HepG2 (cell line): ENCODE measurements around the gene PLEKHH1.

Source experiments
- CTCF ChIP-seq: sonication (generic); formaldehyde crosslinking; IDR thresholded peaks from 2 replicates; pipeline ENCODE4 v1.5.0; 2020; ENCODE audit warnings: mild to moderate bottlenecking, missing genetic modification reagents, moderate library complexity
- MXI1 ChIP-seq: IDR thresholded peaks from 3 replicates; pipeline ENCODE4 v1.6.1; 2012; ENCODE audit warnings: low read depth, low read length, inconsistent platforms, borderline replicate concordance
- RBM39 ChIP-seq: fragments of 200-400 bp; formaldehyde crosslinking; IDR thresholded peaks from one replicate; pipeline ENCODE4 v1.6.1; 2018; ENCODE audit warnings: antibody characterized with exemption, mild to moderate bottlenecking, low read depth, low read length; ENCODE audit not compliant: poor library complexity, severe bottlenecking
- TBL1XR1 ChIP-seq: fragments of 150-350 bp; IDR thresholded peaks from 2 replicates; pipeline ENCODE4 v1.6.1; 2014; ENCODE audit warnings: borderline replicate concordance, low read length; ENCODE audit not compliant: partially characterized antibody
- ZFY ChIP-seq: sonication (generic); formaldehyde crosslinking; IDR thresholded peaks from 2 replicates; pipeline ENCODE4 v1.4.0; 2020; ENCODE audit warnings: missing genetic modification reagents
- ZNF143 ChIP-seq: sonication (generic); formaldehyde crosslinking; IDR thresholded peaks from 2 replicates; pipeline ENCODE4 v1.4.0; 2020; ENCODE audit warnings: missing genetic modification reagents
- TF ChIP-seq, protein P1 (sequence below): sonication (generic); formaldehyde crosslinking; IDR thresholded peaks from 2 replicates; pipeline ENCODE4 v1.4.0; 2020; ENCODE audit warnings: missing genetic modification reagents, borderline replicate concordance
- TF ChIP-seq, protein P2 (sequence below): sonication (generic); formaldehyde crosslinking; IDR thresholded peaks from 2 replicates; pipeline ENCODE4 v1.4.0; 2020; ENCODE audit warnings: missing genetic modification reagents

DNA sequence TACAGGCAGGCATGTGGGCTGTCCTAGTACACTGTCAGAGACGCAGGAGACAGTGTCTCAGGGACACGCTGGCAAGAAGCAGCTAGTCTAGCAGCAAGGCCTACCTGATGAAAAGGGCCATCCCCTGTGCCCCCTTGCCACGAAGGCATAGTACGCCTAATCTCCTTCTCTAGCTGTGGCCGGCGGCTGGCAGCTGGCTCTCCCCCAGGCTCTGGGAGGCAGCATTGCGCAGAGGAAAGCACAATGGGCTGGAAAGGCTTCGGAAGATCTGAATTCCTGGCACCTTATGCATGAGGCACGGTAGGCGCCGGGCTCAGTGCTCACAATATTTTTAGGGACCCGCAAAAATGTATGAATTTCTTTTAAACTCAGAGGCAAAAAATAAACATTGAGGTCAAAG lies 16.0 kb upstream of the PLEKHH1 start:
- TF ChIP-seq RBM39 (no peak), CTCF (CRISPR knock-in tag) (peak; percentile 60), ZFY (no peak), TBL1XR1 (no peak), ZNF143 (no peak), MXI1 (no peak)
- TF ChIP-seq, protein P1, sequence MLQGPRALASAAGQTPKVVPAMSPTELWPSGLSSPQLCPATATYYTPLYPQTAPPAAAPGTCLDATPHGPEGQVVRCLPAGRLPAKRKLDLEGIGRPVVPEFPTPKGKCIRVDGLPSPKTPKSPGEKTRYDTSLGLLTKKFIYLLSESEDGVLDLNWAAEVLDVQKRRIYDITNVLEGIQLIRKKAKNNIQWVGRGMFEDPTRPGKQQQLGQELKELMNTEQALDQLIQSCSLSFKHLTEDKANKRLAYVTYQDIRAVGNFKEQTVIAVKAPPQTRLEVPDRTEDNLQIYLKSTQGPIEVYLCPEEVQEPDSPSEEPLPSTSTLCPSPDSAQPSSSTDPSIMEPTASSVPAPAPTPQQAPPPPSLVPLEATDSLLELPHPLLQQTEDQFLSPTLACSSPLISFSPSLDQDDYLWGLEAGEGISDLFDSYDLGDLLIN (CRISPR knock-in tag), result no peak
- TF ChIP-seq, protein P2, sequence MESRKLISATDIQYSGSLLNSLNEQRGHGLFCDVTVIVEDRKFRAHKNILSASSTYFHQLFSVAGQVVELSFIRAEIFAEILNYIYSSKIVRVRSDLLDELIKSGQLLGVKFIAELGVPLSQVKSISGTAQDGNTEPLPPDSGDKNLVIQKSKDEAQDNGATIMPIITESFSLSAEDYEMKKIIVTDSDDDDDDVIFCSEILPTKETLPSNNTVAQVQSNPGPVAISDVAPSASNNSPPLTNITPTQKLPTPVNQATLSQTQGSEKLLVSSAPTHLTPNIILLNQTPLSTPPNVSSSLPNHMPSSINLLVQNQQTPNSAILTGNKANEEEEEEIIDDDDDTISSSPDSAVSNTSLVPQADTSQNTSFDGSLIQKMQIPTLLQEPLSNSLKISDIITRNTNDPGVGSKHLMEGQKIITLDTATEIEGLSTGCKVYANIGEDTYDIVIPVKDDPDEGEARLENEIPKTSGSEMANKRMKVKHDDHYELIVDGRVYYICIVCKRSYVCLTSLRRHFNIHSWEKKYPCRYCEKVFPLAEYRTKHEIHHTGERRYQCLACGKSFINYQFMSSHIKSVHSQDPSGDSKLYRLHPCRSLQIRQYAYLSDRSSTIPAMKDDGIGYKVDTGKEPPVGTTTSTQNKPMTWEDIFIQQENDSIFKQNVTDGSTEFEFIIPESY, result no peak
